K562 (cell line): ENCODE results near the gene PARD6B. TPM values are rescaled to one million over a fixed set of nuclear protein-coding genes. Genes with fewer than 3 reads are reported as not detected.

Experiments
- ATF1 ChIP-seq, 2 experiments: fragments of 450-650 bp in 1 of 2; IDR thresholded peaks; 2 replicates each; pipeline ENCODE4 v1.6.1; 2016; ENCODE audit warnings: missing compliant biosample characterization in 1 of 2, missing genetic modification characterization in 1 of 2
- DPF2 ChIP-seq: fragments of 450-650 bp; IDR thresholded peaks from 2 replicates; pipeline ENCODE4 v1.6.1; 2016
- EZH2 ChIP-seq: IDR thresholded peaks from 2 replicates; pipeline ENCODE4 v1.6.1; 2012; ENCODE audit warnings: low read depth, mild to moderate bottlenecking, inconsistent platforms, low read length, borderline replicate concordance
- JUND ChIP-seq, 2 experiments: IDR thresholded peaks; 2 replicates in 1 of 2; 3 replicates in 1 of 2; pipeline ENCODE4 v1.6.1; 2011; ENCODE audit warnings: borderline replicate concordance in 2 of 2, low read depth in 2 of 2, low read length in 2 of 2, improper control_type of control experiment in 1 of 2, missing biosample characterization in 1 of 2, missing genetic modification characterization in 1 of 2, missing genetic modification reagents in 1 of 2
- MAFK ChIP-seq: IDR thresholded peaks from 2 replicates; pipeline ENCODE4 v1.6.1; 2011; ENCODE audit warnings: low read length, improper control_type of control experiment
- POLR3A ChIP-seq: IDR thresholded peaks from 2 replicates; pipeline ENCODE4 v1.6.1; 2011; ENCODE audit warnings: borderline replicate concordance, mild to moderate bottlenecking, moderate library complexity; ENCODE audit not compliant: insufficient read length, insufficient read depth; ENCODE audit errors: extremely low read depth
- RBM14 ChIP-seq: fragments of 200-400 bp; formaldehyde crosslinking; IDR thresholded peaks from 2 replicates; pipeline ENCODE4 v1.6.1; 2018; ENCODE audit warnings: low read depth, mild to moderate bottlenecking, low read length, moderate library complexity, borderline replicate concordance; ENCODE audit not compliant: insufficient read depth
- SRSF7 ChIP-seq: fragments of 200-400 bp; formaldehyde crosslinking; optimal IDR thresholded peaks from 2 replicates; pipeline ENCODE3; 2017; ENCODE audit warnings: mild to moderate bottlenecking, low read depth, low read length
- STAT6 ChIP-seq: sonication (generic); formaldehyde crosslinking; IDR thresholded peaks from 2 replicates; pipeline ENCODE4 v1.8.1; 2023; ENCODE audit warnings: mild to moderate bottlenecking, missing genetic modification reagents
- THRAP3 ChIP-seq: fragments of 450-650 bp; IDR thresholded peaks from 2 replicates; pipeline ENCODE4 v1.6.1; 2016; ENCODE audit warnings: mild to moderate bottlenecking, inconsistent platforms, borderline replicate concordance
- YBX1 ChIP-seq: fragments of 450-650 bp; IDR thresholded peaks from 2 replicates; pipeline ENCODE4 v1.7.1; 2016; ENCODE audit warnings: mild to moderate bottlenecking
- ZNF318 ChIP-seq, 2 experiments: fragments of 450-650 bp; IDR thresholded peaks; 2 replicates each; pipeline ENCODE4 v1.6.1; 2016; ENCODE audit warnings: mild to moderate bottlenecking in 2 of 2, borderline replicate concordance in 1 of 2, low read depth in 1 of 2, moderate library complexity in 1 of 2
- polyA plus RNA-seq, 8 experiments: library from polyadenylated mRNA; depleted of rRNA in 4 of 8; stranded (reverse) in 5 of 8; unstranded in 3 of 8; fragments of >200 nt; fragmentation: Nextera tagmentation in 2 of 8; fragmentation: Illumina TruSeq in 1 of 8; extraction: Ambion mirVana in 2 of 8; extraction: Trizol in 1 of 8; gene quantifications; 2 replicates each; pipeline versions ENCODE4 v1.2.1 to v1.2.3, GENCODE V29; 2011 to 2014; ENCODE audit warnings: inconsistent platforms in 1 of 8, missing spikeins in 1 of 8
- total RNA-seq, 7 experiments: library from RNA; depleted of rRNA in 6 of 7; stranded (reverse); fragments of >200 nt in 6 of 7; fragmentation: Illumina TruSeq in 2 of 7; extraction: Trizol in 2 of 7; gene quantifications; 2 replicates each; pipeline versions ENCODE4 v1.2.1 to v1.2.3, GENCODE V29; 2011 to 2021; ENCODE audit warnings: low replicate concordance in 1 of 7
- TF ChIP-seq, protein P1 (sequence below): fragments of 450-650 bp; IDR thresholded peaks from 2 replicates; pipeline ENCODE4 v1.6.1; 2016; ENCODE audit warnings: mild to moderate bottlenecking

The PARD6B gene
- total and polyA plus RNA-seq, 9 of the 15 experiments (the other 6 are each of a cell fraction or from before 2014, with no cell fraction given): 1.7 to 12.3 (median 5.5) TPM

DNA sequence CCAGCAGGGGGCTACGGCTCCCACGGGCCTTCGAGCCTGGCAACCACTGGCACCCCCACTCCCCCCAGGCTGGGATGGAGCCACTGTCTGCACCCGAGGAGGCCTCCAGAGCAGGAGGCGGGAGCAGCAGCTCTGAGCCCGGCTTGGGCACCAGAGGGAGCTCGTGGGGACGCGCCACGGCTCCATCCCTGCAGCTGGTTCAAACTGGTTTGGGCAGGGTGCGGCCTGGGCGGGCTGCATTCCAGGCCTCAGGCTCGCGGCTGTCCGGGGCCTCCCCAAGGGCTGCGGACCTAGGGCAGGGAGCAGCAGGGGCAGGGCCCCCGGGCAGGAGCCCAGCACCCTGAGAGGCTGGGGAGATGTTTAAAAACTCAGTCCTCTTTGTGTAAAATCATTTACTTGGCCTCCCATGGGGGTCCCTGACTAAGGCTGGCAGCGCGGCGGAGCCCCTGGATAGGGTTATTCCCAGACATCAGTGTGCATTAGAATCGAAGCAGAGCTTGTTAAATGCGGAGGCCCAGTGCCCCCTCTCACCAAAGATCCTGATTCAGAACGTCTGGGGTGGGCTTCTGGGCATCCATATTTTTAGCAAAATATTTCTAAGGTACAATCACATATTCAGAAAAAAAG lies 59.4 kb downstream of the PARD6B start (continued):
- TF ChIP-seq, protein P1, sequence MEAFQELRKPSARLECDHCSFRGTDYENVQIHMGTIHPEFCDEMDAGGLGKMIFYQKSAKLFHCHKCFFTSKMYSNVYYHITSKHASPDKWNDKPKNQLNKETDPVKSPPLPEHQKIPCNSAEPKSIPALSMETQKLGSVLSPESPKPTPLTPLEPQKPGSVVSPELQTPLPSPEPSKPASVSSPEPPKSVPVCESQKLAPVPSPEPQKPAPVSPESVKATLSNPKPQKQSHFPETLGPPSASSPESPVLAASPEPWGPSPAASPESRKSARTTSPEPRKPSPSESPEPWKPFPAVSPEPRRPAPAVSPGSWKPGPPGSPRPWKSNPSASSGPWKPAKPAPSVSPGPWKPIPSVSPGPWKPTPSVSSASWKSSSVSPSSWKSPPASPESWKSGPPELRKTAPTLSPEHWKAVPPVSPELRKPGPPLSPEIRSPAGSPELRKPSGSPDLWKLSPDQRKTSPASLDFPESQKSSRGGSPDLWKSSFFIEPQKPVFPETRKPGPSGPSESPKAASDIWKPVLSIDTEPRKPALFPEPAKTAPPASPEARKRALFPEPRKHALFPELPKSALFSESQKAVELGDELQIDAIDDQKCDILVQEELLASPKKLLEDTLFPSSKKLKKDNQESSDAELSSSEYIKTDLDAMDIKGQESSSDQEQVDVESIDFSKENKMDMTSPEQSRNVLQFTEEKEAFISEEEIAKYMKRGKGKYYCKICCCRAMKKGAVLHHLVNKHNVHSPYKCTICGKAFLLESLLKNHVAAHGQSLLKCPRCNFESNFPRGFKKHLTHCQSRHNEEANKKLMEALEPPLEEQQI: no peak
- TF ChIP-seq DPF2 (no peak), EZH2 (no peak), JUND (IDR thresholded peaks at IDR 0.05; ENCODE audit: borderline replicate concordance, low read depth, low read length) (peak; percentile 54; the same call in 1 of the 2 replicates), JUND (tag; IDR thresholded peaks at IDR 0.05; ENCODE audit: borderline replicate concordance, low read depth, low read length) (peak; percentile 39; the same call in 1 of the 3 replicates), RBM14 (no peak), POLR3A (no peak), STAT6 (CRISPR knock-in tag) (no peak), THRAP3 (no peak), ATF1 (CRISPR knock-in tag; IDR thresholded peaks at IDR 0.05) (no peak), ATF1 (tag; IDR thresholded peaks at IDR 0.05) (peak; percentile 38), MAFK (no peak), SRSF7 (no peak), ZNF318 (IDR thresholded peaks at IDR 0.05; ENCODE audit: borderline replicate concordance in 1 of 2, low read depth in 1 of 2) (no peak), YBX1 (no peak)
